GM12865 (cell line): ENCODE results near the gene CAPZB.

ENCODE experiments used
- DNase-seq: peaks from one replicate; pipeline ENCODE4 v3.0.0; 2010; ENCODE audit warnings: low read depth
- H3K4me3 ChIP-seq: 2 replicates; pipeline ENCODE4 v1.5.1; 2011; ENCODE audit warnings: mild to moderate bottlenecking, low read depth, low read length, control low read depth
- TF ChIP-seq, protein P1 (sequence below): IDR thresholded peaks from 2 replicates; pipeline ENCODE4 v1.5.1; 2011; ENCODE audit warnings: low read length, control low read depth, low read depth, inconsistent platforms; ENCODE audit not compliant: insufficient read depth; ENCODE audit errors: missing control alignments

Gene CAPZB

DNA sequence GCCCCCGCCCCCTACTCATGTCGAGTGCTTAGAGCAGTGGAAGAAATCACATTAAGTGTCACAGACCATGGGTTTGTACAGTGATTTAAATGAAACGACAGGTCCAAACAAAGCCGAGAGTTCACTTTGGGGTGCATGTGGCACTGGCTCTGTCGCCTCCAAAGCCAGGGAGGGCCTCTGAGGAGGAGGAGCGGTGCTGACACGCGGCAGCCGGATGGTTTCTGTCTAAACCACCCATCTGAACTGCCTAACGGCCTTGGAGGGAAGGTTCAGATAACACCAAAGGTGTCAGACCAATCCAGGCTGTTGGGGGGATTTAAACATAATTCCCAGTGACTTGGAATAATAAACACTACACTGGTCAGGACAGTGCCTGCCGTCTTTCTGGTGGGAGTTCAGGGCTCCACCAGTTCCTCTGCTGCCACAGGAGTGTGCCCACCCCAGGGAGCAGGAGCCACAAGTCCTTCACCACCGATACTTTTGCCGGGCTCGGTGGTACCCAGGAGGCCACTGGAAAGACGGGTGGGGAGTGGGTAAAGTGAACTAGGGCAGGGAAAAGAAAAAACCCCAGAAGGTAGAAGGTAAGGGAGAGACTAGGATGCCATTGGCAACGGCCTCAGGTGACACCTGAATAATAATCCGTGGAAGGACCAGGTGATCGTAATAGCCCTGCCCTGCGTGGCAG is 95.0 kb downstream of the CAPZB start:
- H3K4me3 ChIP-seq: no peak overlapping the region
- TF ChIP-seq, protein P1, sequence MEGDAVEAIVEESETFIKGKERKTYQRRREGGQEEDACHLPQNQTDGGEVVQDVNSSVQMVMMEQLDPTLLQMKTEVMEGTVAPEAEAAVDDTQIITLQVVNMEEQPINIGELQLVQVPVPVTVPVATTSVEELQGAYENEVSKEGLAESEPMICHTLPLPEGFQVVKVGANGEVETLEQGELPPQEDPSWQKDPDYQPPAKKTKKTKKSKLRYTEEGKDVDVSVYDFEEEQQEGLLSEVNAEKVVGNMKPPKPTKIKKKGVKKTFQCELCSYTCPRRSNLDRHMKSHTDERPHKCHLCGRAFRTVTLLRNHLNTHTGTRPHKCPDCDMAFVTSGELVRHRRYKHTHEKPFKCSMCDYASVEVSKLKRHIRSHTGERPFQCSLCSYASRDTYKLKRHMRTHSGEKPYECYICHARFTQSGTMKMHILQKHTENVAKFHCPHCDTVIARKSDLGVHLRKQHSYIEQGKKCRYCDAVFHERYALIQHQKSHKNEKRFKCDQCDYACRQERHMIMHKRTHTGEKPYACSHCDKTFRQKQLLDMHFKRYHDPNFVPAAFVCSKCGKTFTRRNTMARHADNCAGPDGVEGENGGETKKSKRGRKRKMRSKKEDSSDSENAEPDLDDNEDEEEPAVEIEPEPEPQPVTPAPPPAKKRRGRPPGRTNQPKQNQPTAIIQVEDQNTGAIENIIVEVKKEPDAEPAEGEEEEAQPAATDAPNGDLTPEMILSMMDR: no peak

DNA sequence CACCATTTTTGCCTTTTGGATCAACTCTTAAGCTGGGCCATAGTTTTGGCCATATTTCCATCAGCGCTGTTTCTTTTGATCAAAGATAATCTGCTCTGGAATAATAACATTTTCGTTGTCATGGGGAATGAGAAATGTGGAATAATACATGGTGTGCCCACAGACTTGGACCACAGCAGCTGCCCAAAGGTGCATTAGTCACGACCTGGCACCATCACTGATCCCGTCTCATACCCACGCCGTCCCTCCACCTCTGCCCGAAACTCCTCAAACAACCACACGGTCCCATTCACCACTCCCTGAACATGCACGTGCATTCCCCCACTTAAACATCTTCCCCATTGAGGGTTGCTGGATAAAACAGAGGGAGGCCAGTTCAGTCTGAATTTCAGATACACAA is 96.4 kb downstream of the CAPZB start:
- H3K4me3 ChIP-seq: no peak overlapping the region
- TF ChIP-seq, protein P1: no peak
- no peak for DNase-seq

More for the DNA sequence above, 95.0 kb downstream of the CAPZB start:
- DNase-seq: no peak

DNA sequence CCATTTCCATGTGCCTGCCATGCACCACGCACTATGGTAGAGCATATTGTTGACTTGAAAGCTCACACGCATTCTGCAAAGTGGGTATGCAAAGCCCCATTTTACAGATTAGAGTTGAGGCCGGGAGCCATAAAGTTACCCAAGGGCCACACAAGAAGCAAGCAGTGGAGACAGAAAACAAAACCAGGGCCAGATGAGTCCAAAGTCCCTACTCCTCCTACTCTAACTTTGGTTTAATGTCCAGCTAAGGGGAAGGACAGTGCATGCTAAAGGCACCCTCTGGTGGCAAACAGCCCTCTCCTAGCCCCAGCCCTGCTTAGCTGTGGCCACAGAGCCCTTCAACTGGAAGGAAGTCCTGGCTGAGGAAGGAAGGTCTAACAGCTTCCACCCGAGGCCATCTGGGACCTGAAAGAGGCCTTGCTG is 98.3 kb downstream of the CAPZB start:
- TF ChIP-seq, protein P1: no peak
- no peak overlapping the region for H3K4me3 ChIP-seq
- no peak for DNase-seq

DNA sequence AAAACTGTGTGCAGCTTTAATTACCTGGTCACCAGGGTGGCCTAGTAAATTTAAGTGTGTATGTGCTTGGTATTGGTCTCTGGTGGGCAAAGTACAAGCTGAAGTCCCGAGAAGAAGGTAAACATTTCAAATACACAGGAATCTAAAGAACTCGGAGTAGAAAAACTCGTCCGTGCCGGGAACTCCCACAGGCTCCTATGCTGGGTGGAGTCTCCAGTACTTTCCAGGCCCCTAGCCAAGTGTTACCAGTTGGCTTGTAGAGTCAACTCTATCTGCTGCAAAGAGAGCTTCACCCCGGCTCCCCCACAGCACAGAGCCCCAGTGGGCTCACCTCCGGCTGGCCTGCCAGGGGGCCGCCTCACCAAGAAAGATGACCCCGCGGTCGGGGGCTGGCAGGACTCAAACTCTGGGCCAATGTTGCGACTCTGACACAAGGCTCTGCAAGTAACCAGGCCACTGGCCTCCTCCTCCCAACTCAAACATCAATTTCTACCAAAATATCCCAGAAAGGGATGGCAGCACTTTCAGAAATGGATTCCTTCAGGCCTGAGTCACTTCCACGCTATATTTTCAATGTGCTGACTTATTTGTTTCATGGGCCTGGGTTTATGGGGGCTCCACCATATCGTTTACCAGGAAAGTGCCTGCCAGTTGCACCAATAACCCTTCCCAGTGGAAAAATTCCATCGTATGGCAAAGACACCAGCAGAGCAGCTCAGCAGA is 99.3 kb downstream of the CAPZB start:
- no peak overlapping the region for H3K4me3 ChIP-seq
- TF ChIP-seq, protein P1: no peak
- DNase-seq: no peak

DNA sequence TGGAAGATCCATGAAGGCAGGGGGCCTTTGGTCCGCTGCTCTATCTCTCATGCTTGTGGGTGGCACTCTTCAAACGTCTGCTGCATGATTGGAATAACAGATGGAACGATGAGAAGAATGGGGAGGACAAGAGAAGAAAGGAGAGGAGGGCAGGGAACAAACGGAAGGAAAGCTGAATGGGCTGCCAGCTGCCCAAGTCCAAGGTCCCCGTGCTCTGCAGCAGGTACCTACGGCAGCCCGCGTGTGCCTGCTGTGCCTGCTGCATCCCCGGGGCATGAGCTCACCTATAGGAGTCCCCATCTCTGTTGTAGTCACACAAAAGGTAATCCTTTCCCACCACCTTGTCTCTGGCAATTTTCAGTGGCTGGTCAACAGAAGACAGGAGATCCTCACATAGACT is 100.1 kb downstream of the CAPZB start:
- DNase-seq: no peak
- H3K4me3 ChIP-seq: no peak overlapping the region
- TF ChIP-seq, protein P1: no peak

DNA sequence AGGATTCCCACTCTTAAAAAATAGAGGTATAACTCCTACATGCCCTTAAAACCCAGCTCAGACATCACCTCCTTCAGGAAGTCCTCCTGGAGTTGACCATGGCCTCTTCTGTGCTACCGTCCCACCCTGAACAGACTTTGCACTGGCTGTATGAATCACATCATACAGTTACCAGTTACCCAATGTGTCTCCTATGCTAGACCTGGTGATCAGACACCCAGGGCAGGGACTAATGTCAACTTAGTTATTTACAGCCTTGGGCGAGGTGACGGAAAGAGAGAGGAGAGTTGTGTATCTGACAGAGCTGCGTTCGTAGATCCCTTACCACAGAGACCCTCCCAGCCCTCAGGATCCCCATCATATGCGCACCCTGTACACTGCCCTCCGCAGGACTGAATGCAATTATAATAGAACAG is 100.6 kb downstream of the CAPZB start:
- DNase-seq: no peak
- H3K4me3 ChIP-seq: no peak overlapping the region
- TF ChIP-seq, protein P1: no peak
